Amniotic epithelial cell (primary cell): ENCODE results near the gene DOCK9.

Source experiments
- DNase-seq: peaks from one replicate; pipeline ENCODE4 v3.0.0-alpha.2; 2010; ENCODE audit warnings: low read depth

DOCK9 gene

GRCh38 chr13:98975822-98976261, 2.0 kb downstream of the DOCK9 start:
- peak; percentile 72 for DNase-seq

GRCh38 chr13:98974053-98974452, 3.8 kb downstream of the DOCK9 start:
- DNase-seq, result no peak

GRCh38 chr13:98972627-98973026, 5.2 kb downstream of the DOCK9 start:
- peak; percentile 56 for DNase-seq

- DNase-seq, result no peak
These were observed 5.8 kb downstream of the DOCK9 start for GRCh38 chr13:98972059-98972458.

- DNase-seq, result no peak
These were observed 7.5 kb downstream of the DOCK9 start for GRCh38 chr13:98970330-98970729.

GRCh38 chr13:98967491-98967890, 10.4 kb downstream of the DOCK9 start:
- DNase-seq, result peak; percentile 46

GRCh38 chr13:98966019-98966418, 11.8 kb downstream of the DOCK9 start:
- DNase-seq, result no peak

GRCh38 chr13:98965325-98965724, 12.5 kb downstream of the DOCK9 start:
- DNase-seq, result no peak

- no peak for DNase-seq
These were observed 13.9 kb downstream of the DOCK9 start for GRCh38 chr13:98963917-98964316.

GRCh38 chr13:98962901-98963590, 14.8 kb downstream of the DOCK9 start:
- no peak for DNase-seq

- no peak for DNase-seq
These were observed 16.3 kb downstream of the DOCK9 start for GRCh38 chr13:98961503-98962105.

- peak; percentile 52 for DNase-seq
These were observed 17.0 kb downstream of the DOCK9 start for GRCh38 chr13:98960606-98961502.

- no peak for DNase-seq
These were observed 17.9 kb downstream of the DOCK9 start for GRCh38 chr13:98959786-98960605.

- no peak for DNase-seq
These were observed 18.6 kb downstream of the DOCK9 start for GRCh38 chr13:98959291-98959690.

- DNase-seq, result no peak
These were observed 19.4 kb downstream of the DOCK9 start for GRCh38 chr13:98958443-98958794.

GRCh38 chr13:98957731-98958442, 20.0 kb downstream of the DOCK9 start:
- no peak for DNase-seq

GRCh38 chr13:98955336-98955735, 22.5 kb downstream of the DOCK9 start:
- no peak for DNase-seq

GRCh38 chr13:98954313-98954712, 23.6 kb downstream of the DOCK9 start:
- no peak for DNase-seq

- DNase-seq, result no peak
These were observed 26.6 kb downstream of the DOCK9 start for GRCh38 chr13:98951266-98951665.

GRCh38 chr13:98950705-98951104, 27.2 kb downstream of the DOCK9 start:
- no peak for DNase-seq

GRCh38 chr13:98947925-98948324, 29.9 kb downstream of the DOCK9 start:
- DNase-seq, result no peak
